ENCODE data around the gene RPS6KC1. TPM values are rescaled to one million over a fixed set of nuclear protein-coding genes. Genes with fewer than 3 reads are reported as not detected.
"Not testable (repeated sequence)": the region's sequence is repeated elsewhere in the genome, so short reads cannot be mapped to it uniquely, and the experiment has no call there.

The RPS6KC1 gene
- total RNA-seq, 1 donor from 2014 or later: 25.6 TPM

DNA sequence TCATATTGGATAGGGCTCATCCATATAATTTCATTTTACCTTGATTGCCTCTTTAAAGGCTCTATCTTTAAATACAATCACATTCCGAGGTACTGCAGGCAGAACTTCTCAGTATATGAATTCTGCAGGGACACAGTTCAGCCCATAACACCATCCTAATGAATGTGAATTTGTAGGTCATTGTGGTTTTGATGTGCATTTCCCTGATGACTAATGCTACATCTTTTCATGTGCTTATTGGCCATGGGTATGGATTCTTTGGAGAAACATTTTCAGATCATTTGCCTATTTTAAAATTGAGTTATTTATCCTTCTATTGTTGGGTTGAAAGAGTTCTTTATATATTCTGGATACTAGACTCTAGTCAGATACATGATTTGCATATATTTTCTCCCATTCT is 9.6 kb upstream of the RPS6KC1 start:
- H3K9ac ChIP-seq (ENCODE audit: low read length): no peak overlapping the region
- H3K27me3 Mint-ChIP-seq (ENCODE audit: low read depth, unreplicated experiment): no peaks in the 10 kb centered on the region
- no peaks in the 10 kb centered on the region for H3K79me2 ChIP-seq (ENCODE audit: insufficient read depth, low read length)
- TF ChIP-seq CTCF (IDR thresholded peaks at IDR 0.05; ENCODE audit: insufficient read depth, low read depth, low read length) (no peak), EZH2 (IDR thresholded peaks at IDR 0.05; ENCODE audit: insufficient read depth, low read length) (no peak)
- no peaks in the 10 kb centered on the region for H3K27me3 ChIP-seq (ENCODE audit: insufficient read depth, low read length)
- H3K4me3 ChIP-seq (ENCODE audit: insufficient read depth, low read depth, low read length): no peak overlapping the region
- peak overlapping the region; percentile 42 for H3K4me3 Mint-ChIP-seq (ENCODE audit: unreplicated experiment)
- H4K20me1 ChIP-seq (ENCODE audit: insufficient read depth, low read length): no peaks in the 10 kb centered on the region
- no peaks in the 10 kb centered on the region for H3K36me3 Mint-ChIP-seq (ENCODE audit: low read depth, unreplicated experiment)
- peak; percentile 77 for DNase-seq (ENCODE audit: low read depth)
- no peak overlapping the region for H3K27ac ChIP-seq (ENCODE audit: low read depth, low read length)
- H3K9me3 Mint-ChIP-seq (ENCODE audit: unreplicated experiment): no peaks in the 10 kb centered on the region
- H3K27ac Mint-ChIP-seq (ENCODE audit: unreplicated experiment): peak overlapping the region; percentile 1
- no peaks in the 10 kb centered on the region for H3K36me3 ChIP-seq (ENCODE audit: insufficient read depth, low read length)
- no peak for FAIRE-seq
- H3K4me1 Mint-ChIP-seq (ENCODE audit: low read depth, unreplicated experiment): peaks cover 12% of the 10 kb centered on the region
- no peaks in the 10 kb centered on the region for H3K4me1 ChIP-seq (ENCODE audit: insufficient read depth, low read length)
- peak overlapping the region; percentile 5 for H3K4me2 ChIP-seq (ENCODE audit: low read length)
- no peak overlapping the region for H2AFZ ChIP-seq (ENCODE audit: low read depth, low read length)
- no peaks in the 10 kb centered on the region for H3K9me3 ChIP-seq (ENCODE audit: insufficient read depth, low read depth, low read length)

DNA sequence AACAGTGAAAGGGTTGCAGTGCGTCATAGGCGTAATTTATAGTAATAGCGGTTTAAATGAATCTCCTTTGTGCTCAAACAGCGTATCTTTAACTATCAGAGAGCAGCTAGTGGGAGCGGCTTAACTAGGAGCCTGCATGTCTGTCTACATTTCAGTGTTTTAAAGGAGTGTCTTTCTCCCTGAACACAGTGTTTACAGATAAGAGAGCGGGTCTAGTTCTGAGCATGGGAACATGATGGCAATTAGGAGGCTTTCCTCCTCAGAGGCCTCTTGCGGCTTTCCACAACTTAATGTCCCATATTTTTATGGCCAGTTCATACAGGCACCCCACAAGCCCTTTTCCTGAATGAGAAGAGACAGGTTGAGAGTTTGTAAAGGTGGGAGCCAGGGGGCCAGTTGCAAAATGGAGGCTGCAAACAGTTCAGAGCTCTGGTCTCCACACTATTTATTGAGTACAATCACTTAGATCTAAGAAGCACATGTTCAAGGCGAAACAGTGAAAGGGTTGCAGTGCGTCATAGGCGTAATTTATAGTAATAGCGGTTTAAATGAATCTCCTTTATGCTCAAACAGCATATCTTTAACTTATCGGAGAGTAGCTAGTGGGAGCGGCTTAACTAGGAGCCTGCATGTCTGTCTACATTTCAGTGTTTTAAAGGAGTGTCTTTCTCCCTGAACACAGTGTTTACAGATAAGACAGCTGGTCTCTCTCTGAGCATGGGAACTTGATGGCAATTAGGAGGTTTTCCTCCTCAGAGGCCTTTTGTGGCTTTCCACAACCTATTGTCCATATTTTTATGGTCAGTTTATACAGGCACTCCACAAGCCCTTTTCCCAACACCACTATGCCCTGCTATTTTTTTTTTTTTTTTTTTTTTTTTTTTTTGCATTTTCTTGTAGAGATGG is 5.5 kb upstream of the RPS6KC1 start:
- not testable (repeated sequence) for H3K79me2 ChIP-seq (ENCODE audit: insufficient read depth, low read length); H3K36me3 ChIP-seq (ENCODE audit: insufficient read depth, low read length); DNase-seq (ENCODE audit: low read depth); FAIRE-seq; H3K4me1 ChIP-seq (ENCODE audit: insufficient read depth, low read length); H3K36me3 Mint-ChIP-seq (ENCODE audit: low read depth, unreplicated experiment); H3K4me2 ChIP-seq (ENCODE audit: low read length); H4K20me1 ChIP-seq (ENCODE audit: insufficient read depth, low read length); H3K27me3 ChIP-seq (ENCODE audit: insufficient read depth, low read length); H2AFZ ChIP-seq (ENCODE audit: low read depth, low read length); H3K9me3 ChIP-seq (ENCODE audit: insufficient read depth, low read depth, low read length); H3K9ac ChIP-seq (ENCODE audit: low read length); H3K4me3 Mint-ChIP-seq (ENCODE audit: unreplicated experiment); H3K27ac ChIP-seq (ENCODE audit: low read depth, low read length); H3K27ac Mint-ChIP-seq (ENCODE audit: unreplicated experiment); H3K27me3 Mint-ChIP-seq (ENCODE audit: low read depth, unreplicated experiment); H3K4me3 ChIP-seq (ENCODE audit: insufficient read depth, low read depth, low read length); H3K9me3 Mint-ChIP-seq (ENCODE audit: unreplicated experiment)
- peaks cover 13% of the 10 kb centered on the region for H3K4me1 Mint-ChIP-seq (ENCODE audit: low read depth, unreplicated experiment)

DNA sequence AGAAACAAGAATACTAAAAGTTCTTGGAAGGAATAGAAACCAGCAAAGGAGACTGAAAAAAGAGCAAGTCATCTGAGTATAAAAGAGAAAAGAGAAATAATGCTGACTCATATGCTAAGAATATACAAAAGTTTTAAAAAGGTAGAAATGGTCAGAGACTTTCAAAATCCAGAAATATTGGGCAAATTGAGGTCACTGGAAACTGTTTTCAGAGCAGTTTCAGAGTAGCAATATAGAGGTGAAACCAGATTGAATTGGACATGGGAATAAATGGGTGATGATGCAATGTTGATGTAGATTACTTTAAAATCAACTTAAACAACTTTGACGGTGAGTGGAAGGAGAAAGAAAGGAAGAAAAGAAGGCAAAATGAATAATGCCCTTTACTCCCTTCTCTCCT is 1.8 kb upstream of the RPS6KC1 start:
- DNase-seq (ENCODE audit: low read depth): no peak
- Histone ChIP-seq H3K4me3 (ENCODE audit: insufficient read depth, low read depth, low read length) (no peak overlapping the region), H4K20me1 (ENCODE audit: insufficient read depth, low read length) (peaks cover 10% of the 10 kb centered on the region), H3K9me3 (ENCODE audit: insufficient read depth, low read depth, low read length) (no peaks in the 10 kb centered on the region), H3K27me3 (ENCODE audit: insufficient read depth, low read length) (no peaks in the 10 kb centered on the region), H3K36me3 (ENCODE audit: insufficient read depth, low read length) (no peaks in the 10 kb centered on the region), H3K4me2 (ENCODE audit: low read length) (no peak overlapping the region), H2AFZ (ENCODE audit: low read depth, low read length) (no peak overlapping the region), H3K9ac (ENCODE audit: low read length) (no peak overlapping the region), H3K27ac (ENCODE audit: low read depth, low read length) (no peak overlapping the region), H3K79me2 (ENCODE audit: insufficient read depth, low read length) (peaks cover 30% of the 10 kb centered on the region), H3K4me1 (ENCODE audit: insufficient read depth, low read length) (no peaks in the 10 kb centered on the region)
- H3K27me3 Mint-ChIP-seq (ENCODE audit: low read depth, unreplicated experiment): no peaks in the 10 kb centered on the region
- no peak overlapping the region for H3K27ac Mint-ChIP-seq (ENCODE audit: unreplicated experiment)
- no peak for FAIRE-seq
- TF ChIP-seq EZH2 (IDR thresholded peaks at IDR 0.05; ENCODE audit: insufficient read depth, low read length) (no peak), CTCF (IDR thresholded peaks at IDR 0.05; ENCODE audit: insufficient read depth, low read depth, low read length) (no peak)
- H3K9me3 Mint-ChIP-seq (ENCODE audit: unreplicated experiment): no peaks in the 10 kb centered on the region
- peaks cover 14% of the 10 kb centered on the region for H3K4me1 Mint-ChIP-seq (ENCODE audit: low read depth, unreplicated experiment)
- no peak overlapping the region for H3K4me3 Mint-ChIP-seq (ENCODE audit: unreplicated experiment)
- H3K36me3 Mint-ChIP-seq (ENCODE audit: low read depth, unreplicated experiment): no peaks in the 10 kb centered on the region

Measured in astrocyte (in vitro differentiated cells and primary cell).